Muscle layer of colon (tissue), 2 donors: ENCODE results near the gene AP3D1.
"Not testable (repeated sequence)": the region's sequence is repeated elsewhere in the genome, so short reads cannot be mapped to it uniquely, and the experiment has no call there.

Experiments used
- H3K27ac ChIP-seq: one replicate; pipeline ENCODE4 v1.7.0; 2013; ENCODE audit warnings: low read depth, mild to moderate bottlenecking, low read length, moderate library complexity
- H3K27me3 ChIP-seq, 2 donors: one replicate each; pipeline ENCODE4 v1.7.0; 2013; ENCODE audit warnings: low read length in 2 of 2, mild to moderate bottlenecking in 2 of 2; ENCODE audit not compliant: insufficient read depth in 2 of 2, control insufficient read depth in 1 of 2
- H3K36me3 ChIP-seq: one replicate; pipeline ENCODE4 v1.7.0; 2013; ENCODE audit warnings: mild to moderate bottlenecking, low read length; ENCODE audit not compliant: insufficient read depth
- H3K4me1 ChIP-seq: one replicate; pipeline ENCODE4 v1.7.0; 2013; ENCODE audit warnings: mild to moderate bottlenecking, low read length; ENCODE audit not compliant: insufficient read depth
- H3K4me3 ChIP-seq, 2 donors: one replicate each; pipeline ENCODE4 v1.7.0; 2013; ENCODE audit warnings: low read length in 2 of 2, low read depth in 1 of 2, mild to moderate bottlenecking in 1 of 2, moderate library complexity in 1 of 2
- H3K9ac ChIP-seq: one replicate; pipeline ENCODE4 v1.7.0; 2013; ENCODE audit warnings: low read length
- H3K9me3 ChIP-seq: one replicate; pipeline ENCODE4 v1.7.0; 2013; ENCODE audit warnings: mild to moderate bottlenecking, low read length
- donor health status: abdominal sarcoma.
- donor health status: Adenocarcinoma of cecum.

The AP3D1 gene

DNA sequence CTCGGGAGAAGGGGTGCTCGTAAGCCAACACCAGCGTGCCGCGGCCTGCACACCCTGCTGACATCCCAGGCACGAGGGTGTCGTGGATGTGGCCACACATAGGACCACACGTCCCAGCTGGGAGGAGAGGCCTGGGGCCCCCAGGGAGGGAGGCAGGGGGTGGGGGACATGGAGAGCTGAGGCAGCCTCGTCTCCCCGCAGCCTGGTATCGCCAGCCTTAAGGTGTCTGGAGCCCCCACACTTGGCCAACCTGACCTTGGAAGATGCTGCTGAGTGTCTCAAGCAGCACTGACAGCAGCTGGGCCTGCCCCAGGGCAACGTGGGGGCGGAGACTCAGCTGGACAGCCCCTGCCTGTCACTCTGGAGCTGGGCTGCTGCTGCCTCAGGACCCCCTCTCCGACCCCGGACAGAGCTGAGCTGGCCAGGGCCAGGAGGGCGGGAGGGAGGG, 52.3 kb downstream of the AP3D1 start:
- Histone ChIP-seq H3K36me3 (peaks cover 25% of the 10 kb centered on the region), H3K27me3 (no peaks in the 10 kb centered on the region), H3K9me3 (no peaks in the 10 kb centered on the region), H3K9ac (no peak overlapping the region), H3K27ac (no peak overlapping the region), H3K4me3 (no peak overlapping the region), H3K4me1 (peaks cover 3% of the 10 kb centered on the region)

DNA sequence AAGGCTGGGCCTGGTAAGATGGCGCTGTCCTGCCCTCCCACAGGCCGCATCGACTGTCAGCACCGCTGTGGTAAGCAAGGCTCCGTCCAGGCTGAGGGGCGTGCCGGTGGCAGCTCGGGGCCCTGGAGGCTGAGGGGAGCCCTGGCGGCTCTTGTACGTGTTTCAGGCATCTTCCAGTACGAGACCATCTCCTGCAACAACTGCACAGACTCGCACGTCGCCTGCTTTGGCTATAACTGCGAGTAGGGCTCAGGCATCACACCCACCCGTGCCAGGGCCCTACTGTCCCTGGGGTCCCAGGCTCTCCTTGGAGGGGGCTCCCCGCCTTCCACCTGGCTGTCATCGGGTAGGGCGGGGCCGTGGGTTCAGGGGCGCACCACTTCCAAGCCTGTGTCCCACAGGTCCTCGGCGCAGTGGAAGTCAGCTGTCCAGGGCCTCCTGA, 53.5 kb downstream of the AP3D1 start:
- Histone ChIP-seq H3K9me3 (no peaks in the 10 kb centered on the region), H3K36me3 (peaks cover 23% of the 10 kb centered on the region), H3K27me3 (no peaks in the 10 kb centered on the region), H3K9ac (no peak overlapping the region), H3K4me3 (no peak overlapping the region), H3K27ac (no peak overlapping the region), H3K4me1 (peaks cover 15% of the 10 kb centered on the region)

DNA sequence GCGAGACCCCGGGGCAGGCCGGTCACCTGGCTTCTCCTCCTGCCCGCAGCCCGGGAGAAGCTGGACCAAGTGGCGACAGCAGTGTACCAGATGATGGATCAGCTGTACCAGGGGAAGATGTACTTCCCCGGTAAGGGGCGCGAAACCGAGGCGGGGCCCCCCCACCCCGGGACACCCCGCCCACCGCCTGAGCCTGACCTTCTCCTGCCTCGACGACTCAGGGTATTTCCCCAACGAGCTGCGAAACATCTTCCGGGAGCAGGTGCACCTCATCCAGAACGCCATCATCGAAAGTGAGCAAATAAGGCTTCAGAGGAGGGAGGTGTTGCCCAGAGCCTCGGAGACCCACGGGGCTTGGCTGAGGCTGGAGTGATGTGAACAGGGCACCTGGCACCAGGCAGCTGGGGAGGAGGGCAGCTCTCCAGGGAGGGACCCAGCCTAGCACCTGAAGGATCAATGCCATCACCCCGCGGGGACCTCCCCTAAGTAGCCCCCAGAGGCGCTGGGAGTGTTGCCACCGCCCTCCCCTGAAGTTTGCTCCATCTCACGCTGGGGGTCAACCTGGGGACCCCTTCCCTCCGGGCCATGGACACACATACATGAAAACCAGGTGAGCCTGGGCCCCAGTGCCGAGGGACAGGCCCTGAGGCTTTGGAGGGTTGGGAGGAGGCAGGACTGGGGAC, 54.0 kb downstream of the AP3D1 start:
- peaks cover 20% of the 10 kb centered on the region for H3K4me1 ChIP-seq
- peaks cover 23% of the 10 kb centered on the region for H3K36me3 ChIP-seq
- no peaks in the 10 kb centered on the region for H3K27me3 ChIP-seq
- peak overlapping the region; percentile 41 to 50 for H3K4me3 ChIP-seq
- H3K9ac ChIP-seq = no peak overlapping the region
- no peaks in the 10 kb centered on the region for H3K9me3 ChIP-seq
- H3K27ac ChIP-seq = peak overlapping the region; percentile 16

DNA sequence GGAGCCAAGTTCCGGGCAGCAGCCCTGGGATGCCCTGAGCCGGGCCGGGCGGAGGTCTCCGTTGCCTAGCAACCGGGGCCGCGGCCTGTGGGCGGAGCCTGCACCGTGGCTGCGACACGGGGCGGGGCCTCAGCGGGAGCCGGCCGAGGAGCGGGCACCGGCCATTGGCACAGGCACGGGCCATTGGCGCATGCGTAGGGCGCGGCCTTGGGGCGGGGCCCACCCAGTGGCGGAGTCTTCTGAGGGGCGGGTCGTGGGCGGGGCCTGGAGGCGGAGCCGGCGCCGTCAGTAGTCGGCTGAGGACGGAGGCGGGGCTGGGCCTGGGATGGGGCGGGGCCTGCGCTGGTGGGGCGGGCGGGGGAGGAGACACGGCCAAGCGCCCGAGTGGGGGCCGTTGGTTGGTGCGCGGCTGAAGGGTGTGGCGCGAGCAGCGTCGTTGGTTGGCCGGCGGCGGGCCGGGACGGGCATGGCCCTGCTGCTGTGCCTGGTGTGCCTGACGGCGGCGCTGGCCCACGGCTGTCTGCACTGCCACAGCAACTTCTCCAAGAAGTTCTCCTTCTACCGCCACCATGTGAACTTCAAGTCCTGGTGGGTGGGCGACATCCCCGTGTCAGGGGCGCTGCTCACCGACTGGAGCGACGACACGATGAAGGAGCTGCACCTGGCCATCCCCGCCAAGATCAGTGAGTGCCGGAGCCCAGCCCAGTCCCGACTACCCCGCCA, 54.7 kb downstream of the AP3D1 start, which contains the start of gene IZUMO4:
Gene IZUMO4 (plus strand): TSS at position 436 of the 723 bp plus-strand sequence. CDS start 31 bp downstream, at position 467.
- peaks cover 19% of the 10 kb centered on the region for H3K36me3 ChIP-seq
- no peaks in the 10 kb centered on the region for H3K27me3 ChIP-seq
- H3K4me3 ChIP-seq = peak within 1 kb of the TSS; percentile 81 to 88
- peaks cover 27% of the 10 kb centered on the region for H3K4me1 ChIP-seq
- H3K27ac ChIP-seq = peak within 1 kb of the TSS; percentile 89
- H3K9me3 ChIP-seq = no peaks in the 10 kb centered on the region
- peak within 1 kb of the TSS; percentile 61 for H3K9ac ChIP-seq

DNA sequence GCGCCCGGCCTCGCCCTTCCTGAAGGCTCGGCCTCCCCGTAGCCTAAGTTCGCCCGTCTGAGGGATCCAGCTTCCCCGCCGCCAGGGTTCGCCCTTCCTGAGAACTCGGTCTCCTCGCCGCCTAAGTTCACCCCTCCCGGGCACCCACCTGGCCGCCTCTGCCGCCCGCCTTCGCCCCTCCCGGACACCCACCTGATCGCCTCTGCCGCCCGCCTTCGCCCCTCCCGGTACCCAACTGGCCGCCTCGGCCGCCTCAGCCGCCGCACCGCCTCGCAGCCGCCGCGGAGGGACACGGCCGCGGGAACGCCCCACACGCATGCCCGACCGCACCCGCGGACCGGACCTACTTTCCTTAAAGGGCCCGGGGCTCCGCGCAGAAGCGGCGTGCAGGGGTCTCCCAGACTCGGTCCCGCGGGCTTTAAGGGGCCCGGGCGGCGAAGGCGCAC, 55.3 kb downstream of the AP3D1 start, which contains the start of gene MOB3A:
Gene MOB3A (minus strand): TSS at position 293 of the 446 bp plus-strand sequence. CDS start 17,766 bp downstream, outside the sequence.
- Histone ChIP-seq H3K27me3 (no peaks in the 10 kb centered on the region), H3K36me3 (peaks cover 14% of the 10 kb centered on the region), H3K9me3 (no peaks in the 10 kb centered on the region), H3K4me1 (peaks cover 30% of the 10 kb centered on the region), H3K4me3 (peak within 1 kb of the TSS; percentile 81 to 88), H3K27ac (peak within 1 kb of the TSS; percentile 89), H3K9ac (peak within 1 kb of the TSS; percentile 61)

DNA sequence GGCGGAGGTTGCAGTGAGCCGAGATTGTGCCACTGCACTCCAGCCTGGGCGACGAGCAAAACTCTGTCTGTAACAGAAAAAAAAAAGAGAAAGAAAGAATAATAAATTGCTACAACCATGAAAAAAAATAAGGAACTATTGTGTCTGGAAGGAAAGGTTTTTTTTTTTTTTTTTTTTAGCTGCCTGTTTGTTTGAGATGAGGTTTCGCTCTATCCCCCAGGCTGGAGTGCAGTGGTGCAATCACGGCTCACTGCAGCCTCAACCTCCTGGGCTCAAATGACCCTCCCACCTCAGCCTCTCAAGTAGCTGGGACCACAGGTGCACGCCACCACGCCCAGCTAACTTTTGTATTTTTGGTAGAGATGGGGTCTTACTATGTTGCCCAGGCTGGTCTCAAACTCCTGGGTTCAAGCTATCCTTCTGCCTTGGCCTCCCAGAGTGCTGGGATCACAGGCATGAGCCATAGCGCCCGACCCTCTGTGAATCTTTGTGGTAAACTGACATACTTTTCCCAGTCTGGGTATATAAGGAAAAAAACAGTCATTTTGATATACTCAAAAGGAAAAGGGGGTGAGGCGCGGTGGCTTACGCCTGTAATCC, 59.3 kb downstream of the AP3D1 start:
- peaks cover 54% of the 10 kb centered on the region for H3K4me1 ChIP-seq

DNA sequence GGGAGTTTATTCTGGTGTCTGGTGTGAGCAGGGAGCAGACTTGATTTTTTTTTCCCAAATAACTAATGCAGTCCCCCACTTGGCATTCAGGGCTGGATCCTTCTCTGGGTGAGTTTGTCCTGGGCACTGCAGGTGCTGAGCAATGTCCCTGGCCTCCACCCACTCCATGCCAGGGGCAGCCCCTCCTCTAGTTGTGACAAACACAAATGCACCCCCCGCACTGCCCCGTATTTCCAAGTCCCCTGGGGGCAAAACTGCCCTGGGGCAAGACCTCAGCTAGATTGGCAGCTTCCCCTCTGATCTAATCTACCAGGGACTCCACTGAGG, 61.7 kb downstream of the AP3D1 start:
- Histone ChIP-seq H3K4me1 (peaks cover 54% of the 10 kb centered on the region), H3K4me3 (no peak overlapping the region), H3K27me3 (no peaks in the 10 kb centered on the region), H3K27ac (peak overlapping the region; percentile 72), H3K36me3 (peaks cover 4% of the 10 kb centered on the region), H3K9ac (no peak overlapping the region), H3K9me3 (no peaks in the 10 kb centered on the region)

More for the DNA sequence above, 59.3 kb downstream of the AP3D1 start:
- H3K4me3 ChIP-seq, H3K9me3 ChIP-seq, H3K27me3 ChIP-seq, H3K9ac ChIP-seq, H3K36me3 ChIP-seq: not testable (repeated sequence)
- H3K27ac ChIP-seq = peak overlapping the region; percentile 89

DNA sequence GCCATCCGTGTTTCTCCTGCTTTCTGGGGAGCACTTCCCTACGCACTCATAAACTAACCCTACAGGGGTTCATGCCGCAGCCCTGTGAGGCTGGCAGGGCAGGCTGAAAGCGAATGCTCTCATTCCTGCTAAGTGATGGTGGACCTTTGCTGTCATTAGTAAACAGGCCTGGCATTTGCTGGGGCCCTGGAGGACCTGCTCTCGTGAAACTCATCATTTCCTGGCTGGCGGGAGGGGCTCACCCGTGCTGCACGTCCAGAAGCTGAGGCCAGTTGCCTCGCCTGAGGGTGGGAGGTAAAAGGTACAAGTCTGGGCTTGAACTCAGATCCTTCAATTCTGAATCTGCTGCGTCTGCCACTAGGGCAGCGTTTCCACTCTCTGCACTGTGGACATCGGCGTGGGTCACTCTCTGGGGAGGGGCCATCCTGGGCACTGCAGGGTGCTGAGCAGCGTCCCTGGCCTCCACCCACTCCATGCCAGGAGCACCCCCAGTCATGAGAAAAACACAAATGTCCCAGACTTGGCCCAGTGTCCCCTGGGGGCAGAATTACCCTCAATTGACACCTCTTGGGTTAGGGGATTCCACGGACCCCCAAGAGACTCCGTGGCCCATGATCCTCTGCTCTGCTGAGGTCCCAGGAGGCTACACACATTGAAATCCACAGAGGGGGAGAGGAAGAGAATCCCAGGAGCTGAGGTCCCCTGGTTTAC, 62.2 kb downstream of the AP3D1 start:
- no peaks in the 10 kb centered on the region for H3K9me3 ChIP-seq
- no peak overlapping the region for H3K4me3 ChIP-seq
- H3K9ac ChIP-seq = no peak overlapping the region
- H3K4me1 ChIP-seq = peaks cover 54% of the 10 kb centered on the region
- peak overlapping the region; percentile 53 for H3K27ac ChIP-seq
- H3K27me3 ChIP-seq = no peaks in the 10 kb centered on the region
- peaks cover 4% of the 10 kb centered on the region for H3K36me3 ChIP-seq

DNA sequence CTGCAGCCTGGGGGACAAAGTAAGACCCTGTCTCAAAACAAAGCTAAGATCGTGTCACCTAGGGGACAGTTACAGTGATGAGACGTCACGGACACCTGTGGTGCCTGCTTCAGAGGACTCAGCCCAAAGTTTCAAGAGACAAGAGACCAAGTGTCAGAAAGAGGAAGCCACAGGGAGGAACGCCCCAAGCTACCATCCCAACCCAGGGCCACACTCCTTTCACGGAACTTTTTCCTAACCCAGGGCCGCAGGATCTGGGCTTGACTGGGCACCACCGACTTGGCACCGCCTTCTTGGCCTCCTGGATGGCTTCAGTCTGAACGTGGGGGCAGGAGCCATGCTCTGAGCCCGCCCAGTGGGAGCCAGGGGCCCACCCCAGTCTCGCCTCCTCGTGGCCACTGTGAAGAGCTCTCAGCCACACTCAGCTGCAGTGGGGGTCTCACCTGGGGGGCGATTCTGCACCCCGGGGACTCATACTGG, 63.7 kb downstream of the AP3D1 start:
- Histone ChIP-seq H3K4me3 (no peak overlapping the region), H3K9me3 (no peaks in the 10 kb centered on the region), H3K9ac (no peak overlapping the region), H3K4me1 (peaks cover 48% of the 10 kb centered on the region), H3K27ac (peak overlapping the region; percentile 44), H3K36me3 (peaks cover 4% of the 10 kb centered on the region), H3K27me3 (no peaks in the 10 kb centered on the region)

DNA sequence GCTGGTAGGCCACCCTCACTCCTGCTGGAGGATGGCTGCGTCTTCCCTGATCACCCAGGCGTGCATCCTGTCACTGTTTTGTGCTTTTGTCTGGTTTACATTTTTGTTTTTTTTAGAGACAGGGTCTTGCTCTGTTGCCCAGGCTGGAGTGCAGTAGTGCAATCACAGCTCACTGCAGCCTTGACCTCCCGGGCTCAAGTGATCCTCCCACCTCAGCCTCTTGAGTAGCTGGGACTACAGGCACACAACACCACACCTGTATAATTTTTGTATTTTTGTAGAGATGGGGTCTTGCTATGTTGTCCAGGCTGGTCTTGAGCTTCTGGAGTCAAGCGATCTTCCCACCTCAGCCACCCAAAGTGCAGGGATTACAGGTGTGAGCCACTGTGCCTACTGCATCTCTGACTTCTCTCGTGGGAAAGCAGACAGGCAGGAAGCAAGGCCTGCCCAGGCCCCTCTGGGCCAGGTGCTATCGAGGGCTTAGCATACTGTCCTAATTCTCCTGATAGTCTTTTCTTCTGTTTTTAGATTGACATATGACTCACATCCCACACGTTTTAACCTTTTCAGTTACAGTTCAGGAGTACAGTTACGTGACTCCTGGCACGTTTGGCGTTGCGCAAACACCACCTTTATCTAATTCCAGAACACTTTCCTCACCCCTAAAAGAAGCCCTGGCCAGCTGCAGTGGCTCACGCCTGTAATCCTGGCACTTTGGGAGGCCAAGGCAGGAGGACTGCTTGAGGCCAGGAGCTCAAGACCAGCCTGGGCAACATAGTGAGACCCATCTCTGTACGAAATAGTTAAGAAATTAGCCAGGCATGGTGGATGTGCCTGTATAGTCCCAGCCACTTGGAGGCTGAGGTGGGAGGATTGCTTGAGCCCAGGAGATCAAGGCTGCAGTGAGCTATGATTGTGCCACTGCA, 64.4 kb downstream of the AP3D1 start:
- not testable (repeated sequence) for H3K4me3 ChIP-seq, H3K27me3 ChIP-seq, H3K9me3 ChIP-seq, H3K9ac ChIP-seq
- Histone ChIP-seq H3K36me3 (peaks cover 11% of the 10 kb centered on the region), H3K27ac (peak overlapping the region; percentile 44), H3K4me1 (peaks cover 45% of the 10 kb centered on the region)
